ENCODE measurements around the gene INPP4B. TPM values are rescaled to one million over a fixed set of nuclear protein-coding genes. Genes with fewer than 3 reads are reported as not detected.

Gene INPP4B
- total and polyA plus RNA-seq, 3 donors from 2014 or later: 23.2 to 64.5 (median 55.2) TPM

GRCh38 chr4:142355421-142355930 is 490.6 kb downstream of the INPP4B start:
- Histone ChIP-seq H3K4me3 (no peak overlapping the region), H3K36me3 (ENCODE audit: low read depth, missing control alignments) (no peaks in the 10 kb centered on the region), H3K27ac (no peak overlapping the region), H3K4me1 (peaks cover 15% of the 10 kb centered on the region), H3K9me3 (no peaks in the 10 kb centered on the region), H3K27me3 (no peaks in the 10 kb centered on the region)
- intact Hi-C loops (cut with DNase I; ENCODE audit: low total_unique reads): loop anchor here (10.0 kb wide), 1 partner anchor 489 kb away; the partner anchor contains the start of gene INPP4B
- 28 to 35% methylated on average over 1 of the region's 1 CpG for WGBS, 2 donors
- no peak for DNase-seq
- TF ChIP-seq POLR2A (IDR thresholded peaks at IDR 0.05) (no peak), CTCF (IDR thresholded peaks at IDR 0.05) (no peak)

GRCh38 chr4:142354794-142355420 is 491.2 kb downstream of the INPP4B start:
- Histone ChIP-seq H3K27ac (no peak overlapping the region), H3K27me3 (no peaks in the 10 kb centered on the region), H3K36me3 (ENCODE audit: low read depth, missing control alignments) (no peaks in the 10 kb centered on the region), H3K4me1 (peaks cover 15% of the 10 kb centered on the region), H3K9me3 (no peaks in the 10 kb centered on the region), H3K4me3 (no peak overlapping the region)
- intact Hi-C loops (cut with DNase I; ENCODE audit: low total_unique reads): loop anchor here (10.0 kb wide), 1 partner anchor 490 kb away; the partner anchor contains the start of gene INPP4B
- 54 to 60% methylated on average over 8 of the region's 8 CpGs for WGBS, 2 donors
- no peak for TF ChIP-seq POLR2A (IDR thresholded peaks at IDR 0.05)
- TF ChIP-seq CTCF (IDR thresholded peaks at IDR 0.05): no peak
- DNase-seq: no peak

- WGBS, 2 donors: 78 to 80% methylated on average over 3 of the region's 3 CpGs
- no peak for DNase-seq
- H3K4me3 ChIP-seq: no peak overlapping the region
- H3K9me3 ChIP-seq: no peaks in the 10 kb centered on the region
- peaks cover 15% of the 10 kb centered on the region for H3K4me1 ChIP-seq
- intact Hi-C loops (cut with DNase I; ENCODE audit: low total_unique reads): loop anchor here (10.0 kb wide), 1 partner anchor 491 kb away; the partner anchor contains the start of gene INPP4B
- H3K36me3 ChIP-seq (ENCODE audit: low read depth, missing control alignments): no peaks in the 10 kb centered on the region
- H3K27ac ChIP-seq: peak overlapping the region in 1 of 2 donors; percentile 16
- TF ChIP-seq CTCF (IDR thresholded peaks at IDR 0.05) (no peak), POLR2A (IDR thresholded peaks at IDR 0.05) (no peak)
- H3K27me3 ChIP-seq: no peaks in the 10 kb centered on the region
Measured at GRCh38 chr4:142354041-142354440, 492.1 kb downstream of the INPP4B start.

GRCh38 chr4:142353149-142353738 is 492.9 kb downstream of the INPP4B start:
- Histone ChIP-seq H3K27ac (peak overlapping the region in 1 of 2 donors; percentile 78), H3K4me1 (peaks cover 23% of the 10 kb centered on the region), H3K27me3 (no peaks in the 10 kb centered on the region), H3K4me3 (no peak overlapping the region), H3K36me3 (ENCODE audit: low read depth, missing control alignments) (no peaks in the 10 kb centered on the region), H3K9me3 (no peaks in the 10 kb centered on the region)
- WGBS, 2 donors: 30 to 34% methylated on average over 5 of the region's 5 CpGs
- TF ChIP-seq CTCF (IDR thresholded peaks at IDR 0.05): peak; percentile 55 to 82 (median 60)
- no peak for TF ChIP-seq POLR2A (IDR thresholded peaks at IDR 0.05)
- intact Hi-C loops (cut with DNase I; ENCODE audit: low total_unique reads): loop anchor here (10.0 kb wide), 1 partner anchor 492 kb away; the partner anchor contains the start of gene INPP4B
- DNase-seq: peak; percentile 26

All from testis (tissue), 3 donors.